ENCODE results near the gene GGN. TPM values are rescaled to one million over a fixed set of nuclear protein-coding genes. Genes with fewer than 3 reads are reported as not detected.

Gene GGN
- total and polyA plus RNA-seq, 9 of the 15 experiments (the other 6 are each of a cell fraction or from before 2014, with no cell fraction given): 0.15 to 0.33 TPM; not detected in 7

GRCh38 chr19:38425810-38426466 is 38.1 kb upstream of the GGN start, which contains the start of gene RASGRP4 (continued):
- no peak for TF ChIP-seq ZKSCAN8 (CRISPR knock-in tag; IDR thresholded peaks at IDR 0.05)
- no peak for TF ChIP-seq ZNF140 (CRISPR knock-in tag; IDR thresholded peaks at IDR 0.05)
- TF ChIP-seq ZFX (CRISPR knock-in tag; IDR thresholded peaks at IDR 0.05): peak; percentile 78
- TF ChIP-seq E2F6 (IDR thresholded peaks at IDR 0.05; ENCODE audit: borderline replicate concordance in 1 of 2, extremely low read depth in 1 of 2, insufficient read depth in 1 of 2, insufficient read length in 1 of 2, low read depth in 1 of 2, low read length in 1 of 2, poor library complexity in 1 of 2, severe bottlenecking in 1 of 2): peak in 1 of 2 experiments; percentile 16
- TF ChIP-seq SMARCE1 (IDR thresholded peaks at IDR 0.05): 0 out of 2 replicates have a peak, but pooled peaks have one; percentile 16
- TF ChIP-seq RBM34 (IDR thresholded peaks at IDR 0.05; ENCODE audit: borderline replicate concordance, insufficient read depth, low read length): no peak
- TF ChIP-seq HOMEZ (CRISPR knock-in tag; IDR thresholded peaks at IDR 0.05): no peak
- 0 out of 2 replicates have a peak, but pooled peaks have one; percentile 9 for TF ChIP-seq EP300 (IDR thresholded peaks at IDR 0.05; ENCODE audit: low read length)
- TF ChIP-seq RFX1 (IDR thresholded peaks at IDR 0.05): no peak
- 0 out of 2 replicates have a peak, but pooled peaks have one; percentile 27 for TF ChIP-seq HDAC2 (IDR thresholded peaks at IDR 0.05)
- TF ChIP-seq TCF7 (IDR thresholded peaks at IDR 0.05; ENCODE audit: borderline replicate concordance): no peak
- no peak for TF ChIP-seq ZNF707 (CRISPR knock-in tag; conservative IDR thresholded peaks at IDR 0.05)
- no peak for TF ChIP-seq CBFA2T2 (conservative IDR thresholded peaks at IDR 0.05)
- TF ChIP-seq MYC (IDR thresholded peaks at IDR 0.05; ENCODE audit: low read depth, low read length): no peak
- 0 out of 2 replicates have a peak, but pooled peaks have one; percentile 33 for TF ChIP-seq MYC (CRISPR knock-in tag; IDR thresholded peaks at IDR 0.05; ENCODE audit: borderline replicate concordance, low read depth)
- TF ChIP-seq FOXJ3 (CRISPR knock-in tag; IDR thresholded peaks at IDR 0.05): no peak
- no peak for TF ChIP-seq HLTF (IDR thresholded peaks at IDR 0.05)
- TF ChIP-seq WHSC1 (IDR thresholded peaks at IDR 0.05; ENCODE audit: low read length): no peak
- 0 out of 2 replicates have a peak, but pooled peaks have one; percentile 44 for TF ChIP-seq HIVEP1 (CRISPR knock-in tag; IDR thresholded peaks at IDR 0.05)
- no peak for TF ChIP-seq CGGBP1 (CRISPR knock-in tag; IDR thresholded peaks at IDR 0.05)
- 0 out of 2 replicates have a peak, but pooled peaks have one; percentile 35 for TF ChIP-seq GATAD2B (IDR thresholded peaks at IDR 0.05; ENCODE audit: borderline replicate concordance)
- peak; percentile 69 for TF ChIP-seq ZNF740 (CRISPR knock-in tag; IDR thresholded peaks at IDR 0.05)
- TF ChIP-seq ZNF740 (tag; IDR thresholded peaks at IDR 0.05): peak in 1 of 2 experiments; percentile 64; a peak in 1 of 4 replicates
- no peak for TF ChIP-seq MCM7 (IDR thresholded peaks at IDR 0.05)
- TF ChIP-seq ZNF165 (CRISPR knock-in tag; IDR thresholded peaks at IDR 0.05; ENCODE audit: borderline replicate concordance): no peak

Data from K562 (cell line).